Measurements from ENCODE around the gene SHB.

GRCh38 chr9:38029915-38030638 lies 39.0 kb downstream of the SHB start:
- TF ChIP-seq CTCF (IDR thresholded peaks at IDR 0.05) (no peak), POLR2A (IDR thresholded peaks at IDR 0.05) (no peak)
